Keratinocyte (primary cell): Measurements from ENCODE around the gene ALDOB. TPM values are rescaled to one million over a fixed set of nuclear protein-coding genes. Genes with fewer than 3 reads are reported as not detected.

ENCODE experiments used
- DNase-seq: peaks from one replicate; pipeline ENCODE4 v3.0.0-alpha.2; 2011; ENCODE audit warnings: low read depth, missing footprints, low spot score
- FAIRE-seq: peaks from 2 replicates; lab custom pipeline; 2011; peaks lifted over from hg19 to GRCh38; lab: Jason Lieb, UNC
- H2AFZ ChIP-seq: 2 replicates; pipeline ENCODE4 v1.6.0; 2012; ENCODE audit warnings: low read length, control low read depth, inconsistent platforms; ENCODE audit not compliant: control insufficient read depth
- H3K27ac ChIP-seq: 2 replicates; pipeline ENCODE4 v1.5.1; 2011; ENCODE audit warnings: low read length; ENCODE audit not compliant: control insufficient read depth, insufficient read depth
- H3K27me3 ChIP-seq: 3 replicates; pipeline ENCODE4 v1.6.0; 2011; ENCODE audit warnings: low read length; ENCODE audit not compliant: control insufficient read depth, insufficient read depth; ENCODE audit errors: extremely low read depth
- H3K36me3 ChIP-seq, 2 experiments: 2 replicates in 1 of 2; 3 replicates in 1 of 2; pipeline ENCODE4 v1.5.1; 2011; ENCODE audit warnings: low read length in 2 of 2, mild to moderate bottlenecking in 1 of 2; ENCODE audit not compliant: control insufficient read depth in 2 of 2, insufficient read depth in 2 of 2; ENCODE audit errors: extremely low read depth in 1 of 2
- H3K4me1 ChIP-seq: 3 replicates; pipeline ENCODE4 v1.5.1; 2011; ENCODE audit warnings: low read length; ENCODE audit not compliant: control insufficient read depth, insufficient read depth; ENCODE audit errors: extremely low read depth
- H3K4me2 ChIP-seq: 3 replicates; pipeline ENCODE4 v1.6.0; 2011; ENCODE audit warnings: low read depth, low read length; ENCODE audit not compliant: control insufficient read depth, insufficient read depth; ENCODE audit errors: extremely low read depth
- H3K4me3 ChIP-seq, 3 experiments: fragments of 200-600 bp in 1 of 3; sonication (generic) in 1 of 3; 2 replicates in 2 of 3; 3 replicates in 1 of 3; pipeline ENCODE4 v1.5.1; 2011 to 2016; ENCODE audit warnings: low read length in 3 of 3, mild to moderate bottlenecking in 3 of 3, control low read depth in 2 of 3, inconsistent platforms in 1 of 3, low read depth in 1 of 3, mixed read lengths in 1 of 3, mixed run types in 1 of 3, moderate library complexity in 1 of 3; ENCODE audit not compliant: control insufficient read depth in 2 of 3, insufficient read depth in 2 of 3; ENCODE audit errors: extremely low read depth in 1 of 3
- H3K79me2 ChIP-seq: 2 replicates; pipeline ENCODE4 v1.6.0; 2012; ENCODE audit warnings: low read length; ENCODE audit not compliant: control insufficient read depth, insufficient read depth
- H3K9ac ChIP-seq: 3 replicates; pipeline ENCODE4 v1.6.0; 2011; ENCODE audit warnings: low read length; ENCODE audit not compliant: control insufficient read depth, insufficient read depth; ENCODE audit errors: extremely low read depth
- H3K9me1 ChIP-seq: 3 replicates; pipeline ENCODE4 v1.6.0; 2011; ENCODE audit warnings: low read length; ENCODE audit not compliant: control insufficient read depth, insufficient read depth; ENCODE audit errors: extremely low read depth
- H3K9me3 ChIP-seq: 2 replicates; pipeline ENCODE4 v1.5.1; 2012; ENCODE audit warnings: low read depth, low read length; ENCODE audit not compliant: control insufficient read depth
- H4K20me1 ChIP-seq: 3 replicates; pipeline ENCODE4 v1.6.0; 2011; ENCODE audit warnings: low read length; ENCODE audit not compliant: control insufficient read depth, insufficient read depth; ENCODE audit errors: extremely low read depth
- EZH2 ChIP-seq: IDR thresholded peaks from one replicate; pipeline ENCODE4 v1.6.1; 2012; ENCODE audit warnings: inconsistent platforms, mild to moderate bottlenecking, low read length, moderate library complexity
- dilution Hi-C: fragments of 300-500 bp; cut with MboI; formaldehyde crosslinking; loops from one replicate; pipeline ENCODE4 v1.7.0; 2020; ENCODE audit warnings: low sequenced_read_pairs; ENCODE audit not compliant: extremely low pct_ligation_motif_present
- polyA plus RNA-seq, 5 experiments: library from polyadenylated mRNA; depleted of rRNA in 3 of 5; stranded (reverse) in 3 of 5; stranded (forward) in 1 of 5; unstranded in 1 of 5; fragments of >200 nt; gene quantifications; 1 replicate in 1 of 5; 2 replicates in 3 of 5; 3 replicates in 1 of 5; pipeline versions ENCODE4 v1.2.1 to v1.2.3, GENCODE V29; 2011 to 2012; ENCODE audit warnings: missing spikeins in 2 of 5, low read depth in 1 of 5, low replicate concordance in 1 of 5
- TF ChIP-seq, protein P1 (sequence below), 3 experiments: IDR thresholded peaks in 1 of 3; conservative IDR thresholded peaks in 1 of 3; optimal IDR thresholded peaks in 1 of 3; 2 replicates in 2 of 3; 3 replicates in 1 of 3; pipeline versions ENCODE3 to v1.5.1; 2011; ENCODE audit warnings: low read length in 3 of 3, mild to moderate bottlenecking in 3 of 3, moderate library complexity in 2 of 3, control low read depth in 1 of 3, inconsistent platforms in 1 of 3; ENCODE audit not compliant: insufficient read depth in 2 of 3; ENCODE audit errors: extremely low read depth in 1 of 3

ALDOB gene
- polyA plus RNA-seq, 1 donor (not counting 4 experiments of a cell fraction or from before 2014, with no cell fraction given) = not detected

DNA sequence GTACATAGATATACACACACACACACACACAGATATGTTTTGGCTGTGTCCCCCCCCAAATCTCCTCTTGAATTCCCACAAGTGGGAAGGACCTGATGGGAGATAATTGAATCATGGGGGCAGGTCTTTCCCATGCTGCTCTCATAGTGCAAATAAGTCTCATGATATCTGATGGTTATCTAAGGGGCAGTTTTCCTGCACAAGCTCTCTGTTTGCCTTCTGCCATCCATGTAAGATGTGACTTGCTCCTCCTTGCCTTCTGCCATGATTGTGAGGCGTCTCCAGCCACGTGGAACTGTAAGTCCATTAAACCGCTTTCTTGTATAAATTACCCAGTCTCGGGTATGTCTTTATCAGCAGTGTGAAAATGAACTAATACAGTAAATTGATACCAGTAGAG lies 15.9 kb upstream of the ALDOB start:
- TF ChIP-seq EZH2 = no peak
- TF ChIP-seq, protein P1, sequence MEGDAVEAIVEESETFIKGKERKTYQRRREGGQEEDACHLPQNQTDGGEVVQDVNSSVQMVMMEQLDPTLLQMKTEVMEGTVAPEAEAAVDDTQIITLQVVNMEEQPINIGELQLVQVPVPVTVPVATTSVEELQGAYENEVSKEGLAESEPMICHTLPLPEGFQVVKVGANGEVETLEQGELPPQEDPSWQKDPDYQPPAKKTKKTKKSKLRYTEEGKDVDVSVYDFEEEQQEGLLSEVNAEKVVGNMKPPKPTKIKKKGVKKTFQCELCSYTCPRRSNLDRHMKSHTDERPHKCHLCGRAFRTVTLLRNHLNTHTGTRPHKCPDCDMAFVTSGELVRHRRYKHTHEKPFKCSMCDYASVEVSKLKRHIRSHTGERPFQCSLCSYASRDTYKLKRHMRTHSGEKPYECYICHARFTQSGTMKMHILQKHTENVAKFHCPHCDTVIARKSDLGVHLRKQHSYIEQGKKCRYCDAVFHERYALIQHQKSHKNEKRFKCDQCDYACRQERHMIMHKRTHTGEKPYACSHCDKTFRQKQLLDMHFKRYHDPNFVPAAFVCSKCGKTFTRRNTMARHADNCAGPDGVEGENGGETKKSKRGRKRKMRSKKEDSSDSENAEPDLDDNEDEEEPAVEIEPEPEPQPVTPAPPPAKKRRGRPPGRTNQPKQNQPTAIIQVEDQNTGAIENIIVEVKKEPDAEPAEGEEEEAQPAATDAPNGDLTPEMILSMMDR (optimal IDR thresholded peaks at IDR 0.05 in 1 of 3, IDR thresholded peaks at IDR 0.05 in 1 of 3, conservative IDR thresholded peaks at IDR 0.05 in 1 of 3; ENCODE audit: extremely low read depth in 1 of 3, insufficient read depth in 2 of 3, low read length in 3 of 3) = no peak
- Histone ChIP-seq H2AFZ (no peak overlapping the region), H3K9ac (no peak overlapping the region), H3K79me2 (no peaks in the 10 kb centered on the region), H3K27me3 (no peaks in the 10 kb centered on the region), H3K4me3 (no peak overlapping the region), H3K4me1 (peaks cover 3% of the 10 kb centered on the region), H3K9me1 (no peaks in the 10 kb centered on the region), H3K4me2 (no peak overlapping the region), H3K36me3 (no peaks in the 10 kb centered on the region), H4K20me1 (no peaks in the 10 kb centered on the region), H3K9me3 (no peaks in the 10 kb centered on the region), H3K27ac (no peak overlapping the region)
- FAIRE-seq (no peak), DNase-seq (no peak)
- dilution Hi-C loops = no loop called here

DNA sequence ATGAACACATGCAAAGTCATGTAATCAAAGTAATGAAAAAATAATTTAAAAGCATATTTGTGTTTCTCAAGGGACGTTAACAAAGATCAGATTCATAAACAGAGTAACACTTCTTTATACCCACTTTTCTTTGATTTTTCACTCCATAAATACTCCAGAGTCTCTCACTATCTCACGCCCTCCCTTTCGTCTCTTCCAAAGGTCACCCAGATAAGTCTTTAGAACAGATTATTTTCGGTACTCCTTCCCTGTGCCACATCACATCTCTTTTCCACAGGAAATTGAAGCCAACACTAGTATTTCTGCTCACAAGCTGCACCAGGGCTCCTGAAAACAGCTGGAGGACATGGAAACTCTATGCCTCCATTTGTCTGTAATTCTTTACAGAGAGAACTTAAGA lies 15.4 kb upstream of the ALDOB start:
- no peak for FAIRE-seq
- Histone ChIP-seq H2AFZ (no peak overlapping the region), H3K4me2 (no peak overlapping the region), H3K4me3 (no peak overlapping the region), H3K4me1 (peaks cover 3% of the 10 kb centered on the region), H3K9me3 (no peaks in the 10 kb centered on the region), H4K20me1 (no peaks in the 10 kb centered on the region), H3K36me3 (no peaks in the 10 kb centered on the region), H3K79me2 (no peaks in the 10 kb centered on the region), H3K27me3 (no peaks in the 10 kb centered on the region), H3K9ac (no peak overlapping the region), H3K9me1 (no peaks in the 10 kb centered on the region), H3K27ac (no peak overlapping the region)
- DNase-seq = no peak
- no peak for TF ChIP-seq EZH2
- TF ChIP-seq, protein P1 (optimal IDR thresholded peaks at IDR 0.05 in 1 of 3, IDR thresholded peaks at IDR 0.05 in 1 of 3, conservative IDR thresholded peaks at IDR 0.05 in 1 of 3; ENCODE audit: extremely low read depth in 1 of 3, insufficient read depth in 2 of 3, low read length in 3 of 3) = no peak
- dilution Hi-C loops = no loop called here
